ENCODE results near the gene ATP13A3.

Gene ATP13A3

GRCh38 chr3:194395212-194395611, 91.6 kb downstream of the ATP13A3 start:
- Histone ChIP-seq H3K36me3 (ENCODE audit: control insufficient read depth, insufficient read depth, low read length) (no peaks in the 10 kb centered on the region), H3K4me3 (replicated peaks; ENCODE audit: low read depth, low read length) (no peak overlapping the region), H3K27me3 (replicated peaks; ENCODE audit: control insufficient read depth, insufficient read depth, low read length) (no peaks in the 10 kb centered on the region; the same call in 1 of the 2 replicates)
- no peak for DNase-seq (ENCODE audit: extremely low read depth, insufficient read length)
- TF ChIP-seq, protein P1, sequence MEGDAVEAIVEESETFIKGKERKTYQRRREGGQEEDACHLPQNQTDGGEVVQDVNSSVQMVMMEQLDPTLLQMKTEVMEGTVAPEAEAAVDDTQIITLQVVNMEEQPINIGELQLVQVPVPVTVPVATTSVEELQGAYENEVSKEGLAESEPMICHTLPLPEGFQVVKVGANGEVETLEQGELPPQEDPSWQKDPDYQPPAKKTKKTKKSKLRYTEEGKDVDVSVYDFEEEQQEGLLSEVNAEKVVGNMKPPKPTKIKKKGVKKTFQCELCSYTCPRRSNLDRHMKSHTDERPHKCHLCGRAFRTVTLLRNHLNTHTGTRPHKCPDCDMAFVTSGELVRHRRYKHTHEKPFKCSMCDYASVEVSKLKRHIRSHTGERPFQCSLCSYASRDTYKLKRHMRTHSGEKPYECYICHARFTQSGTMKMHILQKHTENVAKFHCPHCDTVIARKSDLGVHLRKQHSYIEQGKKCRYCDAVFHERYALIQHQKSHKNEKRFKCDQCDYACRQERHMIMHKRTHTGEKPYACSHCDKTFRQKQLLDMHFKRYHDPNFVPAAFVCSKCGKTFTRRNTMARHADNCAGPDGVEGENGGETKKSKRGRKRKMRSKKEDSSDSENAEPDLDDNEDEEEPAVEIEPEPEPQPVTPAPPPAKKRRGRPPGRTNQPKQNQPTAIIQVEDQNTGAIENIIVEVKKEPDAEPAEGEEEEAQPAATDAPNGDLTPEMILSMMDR (IDR thresholded peaks at IDR 0.05; ENCODE audit: insufficient read depth, low read length, poor library complexity, severe bottlenecking): no peak

DNA sequence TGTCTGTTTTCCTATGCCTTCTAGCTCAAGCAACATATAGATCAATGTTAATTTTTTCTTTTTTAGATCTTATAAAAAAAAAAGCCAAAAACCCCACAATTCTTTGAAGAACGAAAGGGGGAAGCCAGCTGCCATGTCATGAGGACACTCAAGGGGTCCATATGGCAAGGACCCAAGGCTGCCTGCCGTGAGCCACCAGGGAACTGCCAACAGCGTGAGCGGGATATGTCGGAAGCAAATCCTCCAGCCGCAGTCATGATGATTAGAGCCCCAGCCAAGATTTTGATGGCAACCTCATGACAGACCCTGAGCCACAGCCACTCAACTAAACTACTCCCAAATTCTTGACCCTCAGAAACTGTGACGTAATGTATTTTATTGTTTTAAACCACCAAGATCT, 94.2 kb downstream of the ATP13A3 start:
- DNase-seq (ENCODE audit: extremely low read depth, insufficient read length): no peak
- Histone ChIP-seq H3K36me3 (ENCODE audit: control insufficient read depth, insufficient read depth, low read length) (no peaks in the 10 kb centered on the region), H3K27me3 (replicated peaks; ENCODE audit: control insufficient read depth, insufficient read depth, low read length) (no peaks in the 10 kb centered on the region; the same call in 1 of the 2 replicates), H3K4me3 (replicated peaks; ENCODE audit: low read depth, low read length) (no peak overlapping the region)
- TF ChIP-seq, protein P1 (IDR thresholded peaks at IDR 0.05; ENCODE audit: insufficient read depth, low read length, poor library complexity, severe bottlenecking): no peak

GRCh38 chr3:194390835-194391234, 96.0 kb downstream of the ATP13A3 start:
- Histone ChIP-seq H3K27me3 (replicated peaks; ENCODE audit: control insufficient read depth, insufficient read depth, low read length) (no peaks in the 10 kb centered on the region; the same call in 1 of the 2 replicates), H3K4me3 (replicated peaks; ENCODE audit: low read depth, low read length) (no peak overlapping the region), H3K36me3 (ENCODE audit: control insufficient read depth, insufficient read depth, low read length) (no peaks in the 10 kb centered on the region)
- no peak for DNase-seq (ENCODE audit: extremely low read depth, insufficient read length)
- TF ChIP-seq, protein P1 (IDR thresholded peaks at IDR 0.05; ENCODE audit: insufficient read depth, low read length, poor library complexity, severe bottlenecking): no peak

- DNase-seq (ENCODE audit: extremely low read depth, insufficient read length): no peak
- Histone ChIP-seq H3K36me3 (ENCODE audit: control insufficient read depth, insufficient read depth, low read length) (no peaks in the 10 kb centered on the region), H3K27me3 (replicated peaks; ENCODE audit: control insufficient read depth, insufficient read depth, low read length) (no peaks in the 10 kb centered on the region), H3K4me3 (replicated peaks; ENCODE audit: low read depth, low read length) (no peak overlapping the region)
- TF ChIP-seq, protein P1 (IDR thresholded peaks at IDR 0.05; ENCODE audit: insufficient read depth, low read length, poor library complexity, severe bottlenecking): no peak
Observed at GRCh38 chr3:194389269-194389668, 97.5 kb downstream of the ATP13A3 start.

GRCh38 chr3:194387926-194388418, 98.8 kb downstream of the ATP13A3 start:
- TF ChIP-seq, protein P1 (IDR thresholded peaks at IDR 0.05; ENCODE audit: insufficient read depth, low read length, poor library complexity, severe bottlenecking): no peak
- H3K27me3 ChIP-seq (replicated peaks; ENCODE audit: control insufficient read depth, insufficient read depth, low read length): no peaks in the 10 kb centered on the region
- no peaks in the 10 kb centered on the region for H3K36me3 ChIP-seq (ENCODE audit: control insufficient read depth, insufficient read depth, low read length)
- no peak overlapping the region for H3K4me3 ChIP-seq (replicated peaks; ENCODE audit: low read depth, low read length)
- DNase-seq (ENCODE audit: extremely low read depth, insufficient read length): no peak

GRCh38 chr3:194387276-194387675, 99.5 kb downstream of the ATP13A3 start:
- H3K36me3 ChIP-seq (ENCODE audit: control insufficient read depth, insufficient read depth, low read length): no peaks in the 10 kb centered on the region
- H3K4me3 ChIP-seq (replicated peaks; ENCODE audit: low read depth, low read length): no peak overlapping the region
- TF ChIP-seq, protein P1 (IDR thresholded peaks at IDR 0.05; ENCODE audit: insufficient read depth, low read length, poor library complexity, severe bottlenecking): no peak
- no peak for DNase-seq (ENCODE audit: extremely low read depth, insufficient read length)
- H3K27me3 ChIP-seq (replicated peaks; ENCODE audit: control insufficient read depth, insufficient read depth, low read length): no peaks in the 10 kb centered on the region

All from GM06990 (cell line).